T-helper 9 cell (primary cell): Measurements from ENCODE around the gene TFPI.
"Not testable (repeated sequence)": the region's sequence is repeated elsewhere in the genome, so short reads cannot be mapped to it uniquely, and the experiment has no call there.

Experiments
- DNase-seq: peaks from one replicate; pipeline ENCODE4 v3.0.0-alpha.2; 2020

TFPI gene

GRCh38 chr2:187552828-187553681 lies 1.2 kb downstream of the TFPI start:
- no peak for DNase-seq

GRCh38 chr2:187552381-187552780 lies 1.9 kb downstream of the TFPI start:
- DNase-seq = no peak

DNA sequence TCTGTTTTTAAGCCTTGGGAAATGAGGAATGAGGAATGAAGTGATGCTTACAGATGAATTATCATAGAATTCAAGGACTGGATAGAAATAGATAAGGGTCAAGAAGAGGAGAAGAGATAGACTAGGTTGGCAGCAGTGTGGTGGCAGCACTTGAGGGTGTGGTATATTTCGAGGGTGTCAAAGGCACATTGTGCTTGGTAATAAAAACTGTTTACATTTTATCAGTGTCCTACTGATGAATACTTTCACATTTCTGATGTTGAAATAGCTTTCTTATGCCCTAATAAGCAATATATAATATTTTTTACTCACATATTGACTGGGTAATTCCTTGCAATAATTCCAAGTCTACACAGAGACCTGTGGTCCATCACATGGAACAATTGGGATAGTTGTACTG lies 3.4 kb downstream of the TFPI start:
- DNase-seq = no peak

DNA sequence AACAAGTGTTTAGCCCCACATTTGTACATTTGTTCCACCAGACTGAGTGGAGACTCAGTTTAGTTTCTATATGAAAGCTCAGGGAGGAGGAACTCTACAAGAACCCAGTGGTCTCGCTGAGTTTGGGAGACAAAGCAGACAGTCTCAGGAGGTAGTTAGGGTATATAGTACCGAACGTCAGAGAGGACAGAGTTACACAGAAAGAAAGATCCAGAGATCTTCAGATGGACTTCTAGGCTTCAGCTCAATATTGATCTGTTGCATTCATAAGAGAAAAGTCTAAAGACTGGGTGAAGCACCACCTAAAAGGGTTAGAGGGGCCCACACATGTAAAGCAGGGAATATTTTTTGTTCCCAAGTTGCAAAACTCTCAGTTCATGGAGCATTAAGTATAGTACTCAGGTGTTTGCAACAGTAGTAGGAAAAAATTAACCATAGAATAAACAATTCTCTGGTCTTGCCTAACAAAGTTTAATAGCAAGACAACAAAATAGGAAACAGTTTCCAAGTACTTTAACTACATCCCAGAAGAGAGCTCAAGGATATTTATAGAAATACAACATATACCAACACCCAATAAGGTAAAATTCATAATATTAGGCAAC lies 4.2 kb downstream of the TFPI start:
- no peak for DNase-seq

GRCh38 chr2:187549193-187549592 lies 5.0 kb downstream of the TFPI start:
- no peak for DNase-seq

- no peak for DNase-seq
Observed at GRCh38 chr2:187548656-187549055, 5.6 kb downstream of the TFPI start.

DNA sequence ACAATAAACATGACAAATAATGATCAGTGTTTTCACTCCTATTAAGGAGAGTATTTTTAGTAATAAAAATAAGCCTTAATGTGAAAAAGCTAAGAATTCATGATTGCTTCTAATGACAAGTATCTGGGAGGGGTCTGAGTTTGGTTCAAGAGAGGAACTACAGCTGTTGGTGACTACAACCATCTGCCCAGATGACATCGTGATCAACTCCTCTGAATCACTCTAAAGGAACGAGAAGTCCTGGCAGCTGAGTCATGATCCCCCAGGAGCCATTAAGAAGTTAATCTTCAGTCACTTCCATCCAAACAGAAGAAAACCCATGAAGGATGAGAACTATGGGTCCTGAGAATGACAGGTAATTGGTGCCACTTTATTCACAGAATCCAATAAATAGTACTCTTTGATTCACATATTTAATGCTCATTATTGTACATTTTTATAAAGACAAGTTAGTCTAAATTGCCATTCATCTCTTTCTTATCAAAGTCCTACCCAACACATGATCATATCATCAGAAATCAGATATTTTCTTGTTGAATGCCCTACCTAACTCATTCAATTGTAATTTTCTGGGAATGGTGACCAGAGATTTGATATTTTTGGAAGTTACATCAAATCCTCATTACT lies 6.8 kb downstream of the TFPI start:
- DNase-seq = no peak

DNA sequence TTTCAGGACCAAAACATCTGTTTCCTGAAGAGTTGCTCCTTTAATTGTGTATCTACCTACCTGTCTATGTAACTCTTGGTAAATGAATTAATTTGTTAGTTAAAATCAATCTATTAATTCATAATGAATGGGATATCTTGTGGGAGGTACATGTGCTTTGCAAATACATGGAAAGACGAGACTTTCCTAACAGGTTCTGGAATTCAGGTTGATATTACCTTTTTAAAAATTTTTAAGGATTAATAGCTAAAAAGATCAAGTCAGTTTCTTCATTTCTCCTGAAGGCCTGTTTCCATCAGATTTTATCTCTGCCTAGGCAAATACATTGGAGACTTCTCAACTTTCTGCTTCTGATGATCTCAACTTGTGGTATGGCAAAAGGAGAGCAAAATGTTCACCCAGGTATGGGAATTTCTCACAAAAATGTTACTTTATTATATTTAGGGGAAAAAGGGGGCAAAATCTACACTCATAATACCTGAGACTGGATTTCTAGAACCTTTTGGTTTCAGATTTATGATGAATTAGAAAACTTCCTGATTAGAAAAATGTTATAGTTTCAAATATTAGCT lies 7.4 kb downstream of the TFPI start:
- no peak for DNase-seq

- DNase-seq = no peak
Observed at GRCh38 chr2:187545238-187545751, 8.9 kb downstream of the TFPI start.

DNA sequence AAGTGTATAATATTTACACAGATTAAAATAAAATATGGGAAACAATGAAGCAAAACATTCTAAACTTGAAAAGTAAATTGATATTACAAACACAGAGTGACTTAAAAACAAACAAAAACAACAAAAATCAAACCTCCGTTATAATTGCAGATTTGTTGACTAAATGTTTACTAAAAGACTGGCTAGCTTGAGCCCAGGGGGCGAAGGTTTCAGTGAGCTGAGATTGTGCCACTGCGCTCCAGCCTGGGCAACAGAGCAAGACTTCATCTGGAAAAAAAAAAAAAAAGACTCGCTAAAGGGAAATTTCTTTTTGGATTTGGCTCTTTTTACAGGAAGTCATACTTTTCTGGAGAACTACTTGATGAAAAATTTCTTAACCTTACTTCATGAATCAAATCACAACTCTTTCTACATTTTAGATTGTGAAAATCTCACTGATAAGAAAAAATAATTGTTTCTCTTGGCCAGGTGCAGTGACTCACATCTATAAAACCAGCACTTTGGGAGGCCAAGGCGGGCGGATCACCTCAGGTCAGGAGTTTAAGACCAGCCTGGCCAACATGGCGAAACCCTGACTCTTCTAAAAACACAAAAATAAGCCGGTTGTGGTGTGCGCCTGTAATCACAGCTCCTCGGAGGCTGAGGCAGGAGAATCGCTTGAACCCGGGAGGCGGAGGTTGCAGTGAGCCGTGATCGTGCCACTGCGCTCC lies 9.7 kb downstream of the TFPI start:
- no peak for DNase-seq

DNA sequence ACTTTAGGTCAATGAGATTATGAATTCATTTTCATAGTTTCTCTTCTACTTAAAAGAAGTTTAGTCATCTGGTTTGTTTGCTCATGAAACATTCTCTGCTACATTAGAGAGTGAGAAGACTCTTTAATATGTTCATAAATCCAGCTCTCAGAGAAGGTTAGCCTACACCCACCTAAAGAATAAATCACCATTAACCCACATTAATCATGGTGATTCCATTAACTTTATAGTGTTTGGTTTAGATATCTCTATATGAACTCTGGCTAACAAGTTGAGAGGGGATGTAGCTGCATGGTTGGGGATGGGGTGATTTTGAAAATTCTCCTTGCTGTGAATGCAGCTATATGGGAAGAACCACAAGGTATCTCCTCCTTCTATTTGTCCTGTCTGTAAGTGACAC lies 10.7 kb downstream of the TFPI start:
- DNase-seq = no peak

- DNase-seq = no peak
Observed at GRCh38 chr2:187542123-187542522, 12.1 kb downstream of the TFPI start.

GRCh38 chr2:187541086-187542085 lies 12.8 kb downstream of the TFPI start:
- no peak for DNase-seq

- not testable (repeated sequence) for DNase-seq
Observed at GRCh38 chr2:187538222-187538621, 16.0 kb downstream of the TFPI start.

- DNase-seq = not testable (repeated sequence)
Observed at GRCh38 chr2:187535381-187535780, 18.9 kb downstream of the TFPI start.

GRCh38 chr2:187532333-187533120 lies 21.7 kb downstream of the TFPI start:
- no peak for DNase-seq

GRCh38 chr2:187529977-187530721 lies 24.1 kb downstream of the TFPI start:
- DNase-seq = no peak

DNA sequence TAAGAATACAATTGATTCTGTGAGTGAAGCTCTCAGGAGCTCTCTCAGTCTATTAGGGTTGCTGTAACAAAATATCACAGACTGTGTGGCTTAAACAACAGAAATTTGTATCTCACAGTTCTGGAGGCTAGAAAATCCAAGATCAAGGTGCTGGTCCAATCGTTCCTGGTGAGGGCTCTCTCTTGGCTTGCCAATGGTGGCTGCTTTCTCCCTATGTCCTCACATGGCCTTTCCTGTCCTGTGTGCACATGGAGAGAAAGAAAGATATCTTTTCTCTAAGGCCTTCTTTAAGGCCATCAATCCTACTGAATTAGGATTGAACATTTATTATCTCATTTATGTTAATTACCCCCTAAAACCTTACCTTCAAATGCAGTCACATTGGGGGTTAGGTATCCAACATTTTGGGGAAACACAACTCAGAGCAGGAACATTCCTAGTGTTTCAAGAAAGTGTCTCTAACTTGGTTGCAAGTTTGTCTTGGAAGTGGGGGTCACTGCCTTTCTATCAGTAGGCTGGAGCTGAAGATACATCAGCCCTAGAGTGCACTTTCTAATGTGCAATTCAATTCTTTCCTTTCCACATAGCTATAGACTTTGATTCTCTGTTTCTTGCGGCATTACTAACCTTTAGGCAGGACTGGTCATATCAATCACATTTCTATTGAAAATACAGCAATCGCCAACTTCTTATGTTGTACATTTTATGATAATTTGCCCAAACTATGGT lies 24.8 kb downstream of the TFPI start:
- no peak for DNase-seq

DNA sequence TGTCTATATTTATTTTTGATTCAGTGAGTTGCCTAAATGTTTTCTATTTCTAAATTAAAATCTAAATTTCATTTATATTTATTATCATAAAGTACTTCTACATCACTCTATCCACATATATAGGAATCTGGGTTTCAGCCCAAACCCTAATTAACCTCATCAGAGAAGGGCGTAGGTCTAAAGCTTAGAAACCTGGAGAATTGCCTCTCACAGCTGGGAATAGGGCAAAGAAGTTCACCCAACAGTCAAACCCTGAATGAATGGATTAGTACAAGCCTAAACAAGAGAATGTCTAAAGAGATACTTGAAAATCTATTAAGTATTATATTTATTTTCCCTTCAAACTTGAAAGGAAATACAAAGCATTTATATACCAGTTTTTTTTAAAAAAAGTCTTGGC lies 26.2 kb downstream of the TFPI start:
- DNase-seq = no peak
